Ishikawa (cell line): ENCODE measurements around the gene ATP1A2.

Experiments used
- CEBPB ChIP-seq: IDR thresholded peaks from 2 replicates; pipeline ENCODE4 v1.6.1; 2012
- EGR1 ChIP-seq: IDR thresholded peaks from 2 replicates; pipeline ENCODE4 v1.6.1; 2012
- EP300 ChIP-seq: IDR thresholded peaks from 2 replicates; pipeline ENCODE4 v1.6.1; 2012; ENCODE audit warnings: borderline replicate concordance
- MAX ChIP-seq: IDR thresholded peaks from 2 replicates; pipeline ENCODE4 v1.6.1; 2012
- RAD21 ChIP-seq: IDR thresholded peaks from 2 replicates; pipeline ENCODE4 v1.6.1; 2012; ENCODE audit warnings: low read depth
- REST ChIP-seq: IDR thresholded peaks from 2 replicates; pipeline ENCODE4 v1.6.1; 2012; ENCODE audit warnings: low read depth, mild to moderate bottlenecking
- TCF12 ChIP-seq: IDR thresholded peaks from 2 replicates; pipeline ENCODE4 v1.6.1; 2012; ENCODE audit warnings: low read depth
- TEAD4 ChIP-seq: IDR thresholded peaks from 2 replicates; pipeline ENCODE4 v1.6.1; 2012
- YY1 ChIP-seq: IDR thresholded peaks from 2 replicates; pipeline ENCODE4 v1.6.1; 2012; ENCODE audit warnings: low read depth

- TF ChIP-seq TEAD4 (no peak), CEBPB (no peak), REST (no peak), TCF12 (no peak), YY1 (no peak), EP300 (no peak), EGR1 (no peak), MAX (no peak), RAD21 (no peak)
These were observed 3.2 kb upstream of the ATP1A2 start for GRCh38 chr1:160112357-160112756.
